Measurements from ENCODE around the gene SAMD8.
"Not testable (repeated sequence)": the region's sequence is repeated elsewhere in the genome, so short reads cannot be mapped to it uniquely, and the experiment has no call there.

The SAMD8 gene

DNA sequence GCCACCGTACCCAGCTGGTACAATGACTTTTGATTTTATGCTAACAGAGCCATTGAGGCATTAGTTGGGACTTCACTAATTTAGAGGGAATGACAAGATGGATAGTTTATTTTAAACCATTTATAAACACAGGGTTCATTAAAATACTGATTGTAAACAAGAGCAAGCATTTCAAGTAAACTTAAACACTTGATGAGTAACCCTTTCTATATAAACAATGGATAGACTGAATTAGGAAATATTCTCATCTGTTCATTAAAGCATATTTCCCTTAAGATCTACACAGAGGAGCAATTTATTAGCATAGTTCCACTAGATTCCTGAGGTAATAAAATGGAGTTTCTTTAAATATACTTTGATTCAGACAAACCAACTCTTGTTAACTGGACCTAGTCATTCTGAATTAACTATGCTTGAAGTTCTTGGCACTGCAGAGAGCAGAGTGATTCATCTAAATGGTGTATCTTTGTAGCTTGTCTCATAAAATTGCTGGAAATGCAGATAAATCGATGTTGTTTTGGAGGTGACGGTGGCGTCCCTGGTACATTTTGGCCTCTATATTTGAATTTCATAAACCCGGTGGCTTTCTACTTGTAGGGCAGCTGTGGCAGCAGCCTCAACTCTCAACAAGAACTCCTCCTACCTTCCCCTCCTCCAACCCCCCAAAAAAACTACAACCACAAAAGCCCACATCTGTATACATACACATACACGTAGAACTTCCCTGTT is 83.7 kb downstream of the SAMD8 start:
- DNase-seq (ENCODE audit: low read depth) = no peak

- DNase-seq (ENCODE audit: low read depth) = no peak
Observed at GRCh38 chr10:75197066-75197465, 85.6 kb downstream of the SAMD8 start.

GRCh38 chr10:75197906-75198305 is 86.5 kb downstream of the SAMD8 start:
- DNase-seq (ENCODE audit: low read depth) = no peak

DNA sequence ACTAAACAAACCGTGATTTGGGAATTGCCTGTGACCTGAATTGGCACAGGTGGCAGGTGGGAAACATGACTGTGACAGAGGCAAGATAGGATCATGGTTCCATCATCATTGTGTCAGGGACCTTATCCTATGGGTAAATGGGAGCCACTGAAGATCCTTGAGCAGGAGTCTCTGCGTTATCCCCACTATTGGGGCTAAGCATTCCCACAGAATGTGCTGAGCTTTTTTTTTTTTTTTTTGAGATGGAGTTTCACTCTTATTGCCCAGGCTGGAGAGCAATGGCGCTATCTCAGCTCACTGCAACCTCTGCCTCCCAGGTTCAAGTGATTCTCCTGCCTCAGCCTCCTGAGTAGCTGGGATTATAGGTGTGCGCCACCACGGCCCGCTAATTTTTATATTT is 88.5 kb downstream of the SAMD8 start:
- DNase-seq (ENCODE audit: low read depth) = not testable (repeated sequence)

DNA sequence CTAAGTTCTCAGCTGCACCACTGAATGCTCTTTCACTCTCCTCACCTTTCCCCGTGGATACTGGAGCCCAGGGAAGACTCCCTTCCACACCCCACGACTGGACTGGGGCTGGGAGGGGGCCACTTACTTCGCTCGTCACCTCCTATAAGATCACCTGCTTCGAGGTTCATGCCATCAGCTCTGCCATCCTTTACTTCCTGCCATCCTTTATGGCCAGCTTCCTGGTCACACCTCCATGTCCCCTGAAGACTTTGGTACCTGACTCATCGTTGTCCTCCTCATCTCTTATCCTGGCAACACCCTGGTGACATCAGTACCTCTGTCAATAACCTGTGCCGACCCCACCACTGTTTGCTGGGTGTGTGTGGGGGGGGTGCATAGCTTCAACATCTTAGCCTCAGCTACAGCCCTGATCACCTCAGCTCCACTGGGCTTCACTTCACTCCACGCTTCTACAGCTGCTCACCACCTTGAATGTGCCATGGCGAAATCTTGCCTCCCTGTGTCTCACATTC is 90.4 kb downstream of the SAMD8 start:
- no peak for DNase-seq (ENCODE audit: low read depth)

DNA sequence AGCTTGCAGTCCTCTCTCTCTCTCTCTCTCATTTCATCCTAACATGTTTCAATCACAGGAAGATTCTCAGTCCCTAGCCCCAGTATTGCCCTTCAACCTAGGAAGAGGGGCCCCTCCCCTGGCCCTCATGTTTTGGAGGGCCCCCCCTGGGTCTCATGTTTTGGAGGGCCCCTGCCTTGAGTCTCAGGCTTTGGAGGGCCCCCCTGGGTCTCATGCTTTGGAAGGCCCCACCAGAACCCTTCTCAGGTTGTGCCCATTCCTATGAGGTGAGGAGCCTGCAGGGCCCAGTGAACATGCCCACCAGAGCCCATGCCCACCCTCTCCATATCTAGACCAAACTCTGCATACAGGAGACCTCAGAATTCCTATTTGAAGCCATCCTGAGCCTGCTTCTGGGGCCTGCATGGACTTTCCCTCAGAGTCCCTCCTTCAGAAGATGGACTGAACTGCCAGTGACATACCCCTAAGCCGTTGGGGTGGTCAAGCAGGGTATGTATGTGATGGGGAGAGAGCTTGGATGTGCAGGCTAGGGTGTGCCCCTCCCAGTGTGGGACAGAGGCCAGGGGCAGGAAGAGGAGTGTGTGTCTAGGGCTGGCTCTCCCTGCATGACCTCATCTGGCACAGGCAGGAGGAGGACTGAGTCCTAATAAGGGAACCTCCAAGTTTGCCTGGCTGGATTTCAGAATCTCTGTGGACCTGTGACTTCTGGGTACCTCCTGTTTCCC is 91.0 kb downstream of the SAMD8 start:
- DNase-seq (ENCODE audit: low read depth) = no peak

GRCh38 chr10:75203046-75203620 is 91.7 kb downstream of the SAMD8 start:
- not testable (repeated sequence) for DNase-seq (ENCODE audit: low read depth)

DNA sequence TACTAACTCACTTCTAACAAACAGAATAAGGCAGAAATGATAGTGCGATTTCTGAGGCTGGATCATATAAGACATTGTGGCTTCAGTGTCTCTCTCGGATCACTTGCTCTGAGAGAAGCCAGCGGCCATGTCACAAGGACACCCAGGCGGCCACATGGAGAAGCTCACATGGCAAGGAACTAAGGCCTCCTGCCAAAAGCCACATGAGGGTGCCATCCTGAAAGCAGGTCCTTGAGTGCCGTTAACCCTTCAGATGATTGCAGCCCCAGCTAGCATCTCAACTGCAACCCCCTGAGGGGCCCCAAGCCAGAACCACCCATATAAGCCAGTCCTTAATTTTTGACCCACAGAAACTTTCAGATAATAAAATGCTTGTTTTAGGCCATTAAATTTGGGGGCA is 92.3 kb downstream of the SAMD8 start:
- DNase-seq (ENCODE audit: low read depth) = no peak

DNA sequence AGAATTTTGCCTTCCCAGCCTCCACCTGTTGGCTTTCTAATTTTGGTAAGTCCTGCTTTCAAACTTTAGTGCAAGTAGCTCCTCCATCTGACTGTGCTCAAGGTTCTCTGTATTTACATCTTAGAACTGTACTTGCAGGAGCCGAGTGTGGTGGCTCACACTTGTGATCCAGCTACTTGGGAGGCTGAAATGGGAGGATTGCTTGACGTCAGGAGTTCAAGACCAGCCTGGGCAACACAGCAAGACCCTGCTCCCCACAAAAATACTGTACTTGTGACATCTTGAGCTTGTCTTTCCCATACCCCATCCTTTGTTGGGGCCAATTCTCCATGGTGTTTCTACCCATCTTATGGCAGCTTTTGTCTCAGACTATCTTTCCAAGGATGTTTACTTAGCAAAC is 94.5 kb downstream of the SAMD8 start:
- no peak for DNase-seq (ENCODE audit: low read depth)

DNA sequence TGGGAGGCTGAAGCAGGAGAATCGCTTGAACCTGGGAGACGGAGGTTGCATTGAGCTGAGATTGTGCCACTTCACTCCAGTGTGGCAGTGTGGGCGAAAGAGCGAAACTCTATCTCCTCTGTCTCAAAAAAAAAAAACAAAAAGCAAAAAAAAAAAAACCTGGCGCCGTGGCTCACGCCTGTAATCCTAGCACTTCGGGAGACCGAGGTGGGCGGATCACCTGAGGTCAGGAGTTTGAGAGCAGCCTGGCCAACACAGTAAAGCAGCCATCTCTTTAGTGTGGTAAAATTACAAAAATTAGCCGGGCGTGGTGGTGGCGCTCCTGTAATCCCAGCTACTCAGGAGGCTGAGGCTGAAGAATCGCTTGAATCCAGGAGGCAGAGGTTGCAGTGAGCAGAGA is 95.2 kb downstream of the SAMD8 start:
- DNase-seq (ENCODE audit: low read depth) = not testable (repeated sequence)

DNA sequence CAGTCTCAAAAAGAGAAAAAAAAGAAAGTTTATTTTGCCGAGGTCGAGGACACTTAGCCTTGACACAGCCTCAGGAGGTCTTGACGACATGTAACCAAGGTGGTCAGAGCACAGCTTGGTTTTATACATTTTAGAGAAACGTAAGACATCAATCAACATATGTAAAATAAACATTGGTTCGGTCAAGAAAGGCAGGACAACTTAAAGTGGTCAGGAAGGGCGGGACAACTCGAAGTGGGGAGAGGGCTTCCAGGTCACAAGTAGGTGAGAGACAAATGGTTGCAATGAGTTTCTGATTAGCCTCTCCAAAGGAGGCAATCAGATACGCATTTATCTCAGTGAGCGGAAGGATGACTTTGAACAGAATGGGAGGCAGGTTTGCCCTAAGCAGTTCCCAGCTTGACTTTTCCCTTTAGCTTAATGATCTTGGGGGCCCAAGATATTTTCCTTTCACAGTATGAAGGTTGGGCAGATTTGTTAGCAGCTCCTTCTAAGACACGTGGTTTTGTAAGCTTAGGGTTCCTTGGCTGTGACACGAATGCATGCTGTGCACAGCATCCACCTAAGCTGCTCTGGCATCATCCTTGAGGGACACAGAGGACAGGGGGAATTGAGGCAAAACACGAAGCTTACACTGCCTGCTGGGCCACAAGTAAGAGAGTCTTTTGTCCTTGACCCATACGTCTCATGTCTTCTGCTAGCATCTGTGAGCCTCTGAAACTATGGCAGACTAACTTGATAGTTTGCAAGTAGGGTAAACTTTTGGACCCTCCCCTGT is 95.8 kb downstream of the SAMD8 start:
- DNase-seq (ENCODE audit: low read depth) = no peak

GRCh38 chr10:75207857-75208144 is 96.3 kb downstream of the SAMD8 start:
- DNase-seq (ENCODE audit: low read depth) = no peak

DNA sequence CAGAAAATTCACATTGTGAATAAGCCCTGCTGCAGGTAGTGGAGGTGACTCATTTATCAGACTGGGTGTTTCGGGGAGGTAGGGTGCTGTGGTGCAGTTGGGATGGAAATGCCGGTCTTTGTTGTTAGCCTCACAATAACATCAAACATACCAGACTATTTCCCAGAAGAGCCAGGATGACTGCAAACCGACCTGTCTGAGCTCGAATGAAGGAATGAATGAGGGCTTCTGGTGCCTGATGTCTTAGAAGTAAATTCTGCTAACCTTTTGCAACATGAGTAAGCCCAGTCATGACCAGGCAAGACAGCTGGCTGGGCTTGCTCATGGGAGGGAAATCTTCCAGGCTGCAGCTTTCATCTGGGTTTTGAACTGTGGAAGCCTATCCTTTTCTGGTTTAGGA is 96.7 kb downstream of the SAMD8 start:
- no peak for DNase-seq (ENCODE audit: low read depth)

DNA sequence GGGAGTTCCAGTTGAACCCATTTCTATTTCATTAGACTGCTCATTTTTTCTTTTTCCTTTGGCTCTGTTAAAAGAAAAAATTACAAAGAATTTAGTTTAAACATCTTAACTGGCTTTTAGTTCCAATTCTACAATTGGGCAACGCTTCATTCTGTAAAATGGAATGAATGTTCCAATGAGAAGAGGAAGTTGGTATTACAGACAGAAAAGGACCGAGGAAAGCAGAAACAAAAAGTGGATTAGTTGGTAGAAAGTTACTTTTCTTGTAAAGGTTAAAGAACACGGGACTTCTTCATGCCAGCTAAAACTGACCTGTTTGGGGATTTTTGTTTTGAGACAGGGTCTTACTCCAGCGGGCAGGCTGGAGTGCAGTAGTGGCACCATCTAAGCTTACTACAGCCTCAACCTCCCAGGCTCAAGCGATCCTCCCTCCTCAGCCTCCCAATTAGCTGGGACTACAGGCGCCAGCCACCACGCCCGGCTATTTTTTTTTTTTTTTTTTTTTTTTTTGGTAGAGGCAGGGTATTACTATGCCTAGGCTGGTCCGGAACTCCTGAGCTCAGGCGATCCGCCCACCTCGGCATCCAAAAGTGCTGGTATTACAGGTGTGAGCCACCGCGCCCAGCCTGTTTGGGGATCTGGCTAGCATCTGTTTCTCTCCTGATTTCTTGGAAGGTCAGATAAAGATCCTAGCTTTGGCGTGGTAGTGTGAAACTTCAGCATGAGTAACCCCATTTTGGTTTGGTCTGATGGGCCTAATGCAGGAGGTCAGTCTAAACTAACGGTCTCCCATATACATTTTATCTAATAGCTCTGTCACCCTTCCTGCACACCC is 97.8 kb downstream of the SAMD8 start:
- DNase-seq (ENCODE audit: low read depth) = no peak

DNA sequence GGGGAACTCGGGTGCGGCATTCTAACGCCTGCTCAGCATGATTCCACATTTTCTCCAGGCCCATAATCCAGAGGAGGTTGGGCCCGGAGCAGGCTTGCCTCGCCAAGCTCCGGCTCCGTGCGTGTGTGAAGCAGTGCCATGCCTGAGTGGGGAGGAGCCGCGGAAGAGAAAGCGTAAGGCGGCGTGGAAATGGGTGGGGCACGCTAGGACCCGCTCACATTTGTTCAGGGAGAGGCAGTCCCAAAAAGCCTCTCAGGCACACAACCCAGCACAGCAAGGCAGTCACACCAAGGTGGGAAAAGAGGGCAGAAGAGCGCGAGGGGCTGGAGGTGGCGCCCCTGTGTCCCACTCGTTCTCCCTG is 98.4 kb downstream of the SAMD8 start:
- peak; percentile 65 for DNase-seq (ENCODE audit: low read depth)

DNA sequence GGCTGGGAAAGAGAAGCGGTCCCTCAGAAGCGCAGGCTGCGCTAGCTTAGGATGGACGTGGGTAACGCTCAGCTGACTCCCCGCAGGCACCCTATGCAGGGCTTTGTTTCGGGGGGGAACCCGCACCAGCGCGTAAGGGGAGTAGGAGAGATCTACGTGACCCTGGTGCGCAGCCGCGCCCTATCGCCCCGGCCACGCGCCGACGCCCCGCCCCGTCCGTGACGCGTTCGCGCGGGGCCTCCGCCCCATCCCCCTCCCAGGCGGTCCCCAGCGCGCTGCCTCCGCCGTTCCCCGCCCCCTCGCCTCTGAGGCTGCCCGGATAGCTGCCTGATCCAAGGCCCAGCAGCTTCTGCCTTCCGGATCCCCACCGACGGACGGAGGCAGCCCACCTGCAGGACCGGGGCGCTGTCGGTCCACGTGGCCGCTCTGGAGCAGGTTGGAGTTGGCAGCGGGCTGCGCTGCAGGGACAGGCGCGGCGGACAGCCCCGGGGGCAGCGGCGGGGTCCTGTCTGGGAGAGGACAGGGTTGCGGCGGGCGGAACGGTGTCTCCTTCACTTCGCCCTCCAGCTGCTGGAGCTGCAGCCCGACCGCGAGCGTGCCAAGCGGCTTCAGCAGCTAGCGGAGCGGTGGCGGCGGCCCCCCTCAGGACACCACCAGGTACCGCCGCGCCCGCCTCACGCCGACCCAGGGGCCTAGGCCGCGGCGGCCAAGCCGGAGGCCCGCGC is 99.0 kb downstream of the SAMD8 start, which contains the start of gene VDAC2:
Gene VDAC2 (plus strand): TSS at position 515 of the 725 bp plus-strand sequence. CDS start 363 bp downstream, outside the sequence.
- peak; percentile 94 for DNase-seq (ENCODE audit: low read depth)

DNA sequence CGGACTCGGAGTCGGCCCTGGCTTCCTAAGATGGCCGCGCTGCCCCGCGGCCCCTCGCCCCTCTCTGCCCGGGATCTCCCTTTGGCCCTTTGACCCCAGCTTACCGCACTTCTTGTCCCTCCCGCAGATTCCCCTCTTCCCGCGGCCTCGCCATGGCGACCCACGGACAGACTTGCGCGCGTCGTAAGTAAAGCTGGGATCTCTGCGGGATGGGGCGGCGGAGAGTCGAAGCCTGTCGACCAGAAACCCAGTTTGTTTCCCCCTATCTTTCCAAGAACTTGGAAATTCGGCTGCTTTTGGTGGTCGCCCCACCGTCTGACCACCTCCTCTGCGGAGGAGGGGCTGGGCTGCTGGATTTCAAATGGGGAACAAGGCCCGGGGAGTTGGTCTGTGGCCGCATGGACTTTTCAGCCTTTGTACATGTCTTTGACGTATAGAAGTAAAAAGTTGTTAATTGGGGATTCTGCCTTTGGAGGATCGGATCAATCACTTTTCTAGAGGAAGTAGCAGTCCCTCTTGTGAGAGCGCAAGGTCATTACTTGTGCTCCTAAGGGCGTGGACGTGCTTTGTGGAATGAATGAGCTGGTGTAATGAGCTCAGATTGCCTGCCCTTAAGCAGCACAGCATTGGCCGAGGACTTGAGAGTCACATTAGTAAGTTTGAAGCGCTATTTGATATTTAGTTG is 99.7 kb downstream of the SAMD8 start:
- no peak for DNase-seq (ENCODE audit: low read depth)

- no peak for DNase-seq (ENCODE audit: low read depth)
Observed at GRCh38 chr10:75212343-75212742, 100.9 kb downstream of the SAMD8 start.

GRCh38 chr10:75220274-75220673 is 108.8 kb downstream of the SAMD8 start:
- DNase-seq (ENCODE audit: low read depth) = no peak

- not testable (repeated sequence) for DNase-seq (ENCODE audit: low read depth)
Observed at GRCh38 chr10:75221492-75221891, 110.0 kb downstream of the SAMD8 start.
